ENCODE measurements around the gene SPATA13.

SPATA13 gene

GRCh38 chr13:24261566-24261965 lies 101.0 kb downstream of the SPATA13 start:
- Histone ChIP-seq H3K27me3 (no peaks in the 10 kb centered on the region), H3K27ac (peak overlapping the region in 5 of 11 experiments; percentile 3 to 55 (median 14); a peak in 6 of 22 replicates), H4K20me1 (no peaks in the 10 kb centered on the region), H3K4me2 (peak overlapping the region in 9 of 11 experiments; percentile 3 to 39 (median 27); a peak in 13 of 22 replicates), H3K9ac (no peak overlapping the region), H3K4me3 (no peak overlapping the region), H3K4me1 (peaks cover 13 to 87% (median 43%) of the 10 kb centered on the region in 10 experiments), H3K9me3 (replicated peaks in 1 of 11) (no peaks in the 10 kb centered on the region), H3K36me3 (peaks cover 0 to 8% (median 0%) of the 10 kb centered on the region in 11 experiments; a peak in 1 of 22 replicates)
- TF ChIP-seq Cebpa-rat (IDR thresholded peaks at IDR 0.05): no peak

DNA sequence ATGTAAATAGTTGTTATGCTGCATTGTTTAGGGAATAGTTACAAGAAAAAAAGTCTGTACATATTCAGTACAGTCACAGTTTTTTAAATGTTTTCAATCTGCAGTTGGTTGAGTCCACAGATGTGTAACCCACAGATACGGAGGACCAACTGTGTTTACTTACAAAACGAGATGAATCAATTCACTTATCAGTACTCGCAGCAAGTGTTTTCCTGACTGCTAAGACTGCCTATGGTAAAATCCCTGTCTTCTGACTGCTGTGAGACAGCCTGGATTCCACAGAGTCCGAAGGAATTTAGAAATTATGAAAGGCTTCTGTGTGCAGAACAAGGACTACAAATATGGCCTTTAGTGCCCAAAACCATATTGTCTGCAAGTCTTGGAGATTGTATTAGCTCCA lies 103.1 kb downstream of the SPATA13 start:
- Histone ChIP-seq H3K4me2 (no peak overlapping the region), H3K27ac (no peak overlapping the region), H3K36me3 (no peaks in the 10 kb centered on the region; a peak in 1 of 22 replicates), H3K27me3 (no peaks in the 10 kb centered on the region), H3K9ac (no peak overlapping the region), H4K20me1 (no peaks in the 10 kb centered on the region), H3K9me3 (replicated peaks in 1 of 11) (no peaks in the 10 kb centered on the region), H3K4me1 (peaks cover 24 to 86% (median 45%) of the 10 kb centered on the region in 10 experiments), H3K4me3 (no peak overlapping the region)
- TF ChIP-seq Cebpa-rat (IDR thresholded peaks at IDR 0.05): no peak

DNA sequence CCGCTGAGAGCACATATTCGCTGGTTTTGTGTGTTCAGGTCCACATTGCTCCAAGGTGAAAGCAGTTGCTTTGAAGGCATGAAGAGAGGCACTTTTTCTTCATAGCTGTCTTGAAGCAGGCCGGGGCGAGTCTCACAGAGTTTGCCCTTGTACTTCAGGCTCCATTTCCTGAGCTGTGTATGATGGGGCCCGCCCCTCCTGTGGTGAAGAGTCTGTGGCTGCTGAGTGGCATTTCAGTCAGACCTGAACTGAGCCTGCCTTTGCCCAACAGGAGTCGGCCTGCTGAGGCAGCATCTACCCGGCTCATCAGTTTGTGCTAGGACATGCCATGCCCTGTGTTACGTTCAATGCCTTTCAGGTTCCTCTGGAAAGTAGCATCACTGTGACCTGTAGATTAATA lies 104.5 kb downstream of the SPATA13 start:
- Histone ChIP-seq H3K9me3 (replicated peaks in 1 of 11) (no peaks in the 10 kb centered on the region), H3K4me1 (peaks cover 24 to 89% (median 43%) of the 10 kb centered on the region in 10 experiments), H4K20me1 (no peaks in the 10 kb centered on the region), H3K27me3 (no peaks in the 10 kb centered on the region), H3K27ac (peak overlapping the region in 9 of 11 experiments; percentile 18 to 69 (median 59); a peak in 16 of 22 replicates), H3K4me2 (peak overlapping the region; percentile 41 to 75 (median 63)), H3K36me3 (no peaks in the 10 kb centered on the region; a peak in 1 of 22 replicates), H3K9ac (peak overlapping the region in 6 of 11 experiments; percentile 7 to 57 (median 38); a peak in 8 of 22 replicates), H3K4me3 (no peak overlapping the region)
- no peak for TF ChIP-seq Cebpa-rat (IDR thresholded peaks at IDR 0.05)

- Histone ChIP-seq H3K4me3 (no peak overlapping the region), H3K4me1 (peaks cover 28 to 89% (median 47%) of the 10 kb centered on the region in 10 experiments), H4K20me1 (no peaks in the 10 kb centered on the region), H3K36me3 (no peaks in the 10 kb centered on the region; a peak in 1 of 22 replicates), H3K4me2 (peak overlapping the region; percentile 41 to 75 (median 63)), H3K9me3 (replicated peaks in 1 of 11) (no peaks in the 10 kb centered on the region), H3K9ac (peak overlapping the region in 1 of 11 experiments; percentile 8; a peak in 1 of 22 replicates), H3K27ac (peak overlapping the region in 8 of 11 experiments; percentile 44 to 69 (median 60); a peak in 15 of 22 replicates), H3K27me3 (no peaks in the 10 kb centered on the region)
- TF ChIP-seq Cebpa-rat (IDR thresholded peaks at IDR 0.05): no peak
These were observed 104.9 kb downstream of the SPATA13 start for GRCh38 chr13:24265453-24265852.

GRCh38 chr13:24267274-24267673 lies 106.8 kb downstream of the SPATA13 start:
- Histone ChIP-seq H4K20me1 (no peaks in the 10 kb centered on the region), H3K4me2 (peak overlapping the region; percentile 19 to 62 (median 55); a peak in 21 of 22 replicates), H3K4me1 (peaks cover 43 to 75% (median 49%) of the 10 kb centered on the region in 10 experiments), H3K27me3 (no peaks in the 10 kb centered on the region), H3K9ac (peak overlapping the region; percentile 3 to 46 (median 30); a peak in 11 of 22 replicates), H3K36me3 (no peaks in the 10 kb centered on the region), H3K27ac (peak overlapping the region in 10 of 11 experiments; percentile 39 to 70 (median 54); a peak in 18 of 22 replicates), H3K9me3 (replicated peaks in 1 of 11) (no peaks in the 10 kb centered on the region), H3K4me3 (peak overlapping the region in 4 of 10 experiments; percentile 2 to 22 (median 15); a peak in 2 of 20 replicates)
- no peak for TF ChIP-seq Cebpa-rat (IDR thresholded peaks at IDR 0.05)

GRCh38 chr13:24267801-24268200 lies 107.3 kb downstream of the SPATA13 start:
- Histone ChIP-seq H3K9me3 (replicated peaks in 1 of 11) (no peaks in the 10 kb centered on the region), H3K4me1 (peaks cover 49 to 76% (median 54%) of the 10 kb centered on the region in 10 experiments), H3K36me3 (no peaks in the 10 kb centered on the region), H3K9ac (peak overlapping the region in 5 of 11 experiments; percentile 24 to 46 (median 34); a peak in 5 of 22 replicates), H3K4me3 (0 out of 20 replicates have a peak overlapping the region, but pooled peaks of 3 of the 10 experiments have one; percentile 14 to 22 (median 16)), H3K4me2 (peak overlapping the region; percentile 19 to 62 (median 55); a peak in 21 of 22 replicates), H4K20me1 (no peaks in the 10 kb centered on the region), H3K27me3 (no peaks in the 10 kb centered on the region), H3K27ac (peak overlapping the region in 10 of 11 experiments; percentile 39 to 70 (median 54); a peak in 16 of 22 replicates)
- TF ChIP-seq Cebpa-rat (IDR thresholded peaks at IDR 0.05): no peak

DNA sequence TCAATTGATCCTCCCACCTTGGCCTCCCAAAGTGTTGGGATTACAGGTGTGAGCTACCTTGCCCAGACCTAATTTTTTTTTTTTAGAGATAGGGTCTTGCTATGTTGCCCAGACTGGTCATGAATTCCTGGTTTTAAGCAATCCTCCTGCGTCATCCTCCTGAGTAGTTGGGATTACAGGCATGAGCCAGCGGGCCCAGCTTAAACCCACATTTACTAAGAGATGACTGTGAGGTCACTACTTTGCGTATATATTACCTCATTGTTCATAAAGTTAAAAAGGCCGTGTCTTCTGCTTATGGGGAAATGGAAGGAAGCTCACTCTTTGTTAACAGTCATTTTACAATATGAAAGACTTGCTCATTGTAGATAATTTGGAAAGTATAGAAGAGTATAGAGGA lies 109.3 kb downstream of the SPATA13 start:
- H3K9me3 ChIP-seq (replicated peaks in 1 of 11): no peaks in the 10 kb centered on the region
- peak overlapping the region in 3 of 11 experiments; percentile 84 to 94 (median 87); a peak in 4 of 22 replicates for H3K9ac ChIP-seq
- no peaks in the 10 kb centered on the region for H4K20me1 ChIP-seq
- peaks cover 63 to 84% (median 71%) of the 10 kb centered on the region in 10 experiments for H3K4me1 ChIP-seq
- H3K4me2 ChIP-seq: peak overlapping the region in 10 of 11 experiments; percentile 40 to 99 (median 95); a peak in 15 of 22 replicates
- H3K4me3 ChIP-seq: peak overlapping the region in 2 of 10 experiments; percentile 60 to 71; a peak in 2 of 20 replicates
- no peak for TF ChIP-seq Cebpa-rat (IDR thresholded peaks at IDR 0.05)
- no peaks in the 10 kb centered on the region for H3K36me3 ChIP-seq
- peak overlapping the region in 9 of 11 experiments; percentile 87 to 97 (median 91); a peak in 14 of 22 replicates for H3K27ac ChIP-seq
- H3K27me3 ChIP-seq: no peaks in the 10 kb centered on the region

GRCh38 chr13:24270639-24271141 lies 110.2 kb downstream of the SPATA13 start:
- peak overlapping the region; percentile 88 to 99 (median 95) for H3K4me2 ChIP-seq
- no peaks in the 10 kb centered on the region for H4K20me1 ChIP-seq
- peak overlapping the region; percentile 74 to 94 (median 84) for H3K9ac ChIP-seq
- H3K27me3 ChIP-seq: no peaks in the 10 kb centered on the region
- H3K36me3 ChIP-seq: no peaks in the 10 kb centered on the region
- peaks cover 63 to 84% (median 71%) of the 10 kb centered on the region in 10 experiments for H3K4me1 ChIP-seq
- H3K4me3 ChIP-seq: peak overlapping the region; percentile 43 to 76 (median 60)
- H3K27ac ChIP-seq: peak overlapping the region; percentile 84 to 97 (median 91)
- TF ChIP-seq Cebpa-rat (IDR thresholded peaks at IDR 0.05): no peak
- no peaks in the 10 kb centered on the region for H3K9me3 ChIP-seq (replicated peaks in 1 of 11)

- Histone ChIP-seq H3K4me3 (peak overlapping the region; percentile 43 to 76 (median 60); a peak in 19 of 20 replicates), H3K4me2 (peak overlapping the region; percentile 88 to 99 (median 95)), H3K9me3 (replicated peaks in 1 of 11) (no peaks in the 10 kb centered on the region), H3K36me3 (no peaks in the 10 kb centered on the region), H3K9ac (peak overlapping the region; percentile 74 to 94 (median 84)), H3K27me3 (no peaks in the 10 kb centered on the region), H3K27ac (peak overlapping the region; percentile 84 to 97 (median 91)), H4K20me1 (no peaks in the 10 kb centered on the region), H3K4me1 (peaks cover 67 to 84% (median 74%) of the 10 kb centered on the region in 10 experiments)
- TF ChIP-seq Cebpa-rat (IDR thresholded peaks at IDR 0.05): no peak
These were observed 110.7 kb downstream of the SPATA13 start for GRCh38 chr13:24271231-24271600.
